Uterus (tissue), 4 donors: Measurements from ENCODE around the gene ADORA3. TPM values are rescaled to one million over a fixed set of nuclear protein-coding genes. Genes with fewer than 3 reads are reported as not detected.

Experiments used
- DNase-seq, 2 donors: peaks; one replicate each; pipeline ENCODE4 v3.0.0-alpha.2; 2019 to 2020
- H3K27ac ChIP-seq, 2 donors: fragments of 200-600 bp; sonication (generic); 1 replicate in 1 of 2; 2 replicates in 1 of 2; pipeline ENCODE4 v1.5.1; 2016 to 2018
- H3K27me3 ChIP-seq, 2 donors: fragments of 200-600 bp; sonication (generic); one replicate each; pipeline ENCODE4 v1.5.1; 2018 to 2019; ENCODE audit warnings: control low read depth in 1 of 2
- H3K36me3 ChIP-seq, 2 donors: fragments of 200-600 bp; sonication (generic); one replicate each; pipeline ENCODE4 v1.5.1; 2019; ENCODE audit warnings: control low read depth in 1 of 2
- H3K4me1 ChIP-seq, 2 donors: fragments of 200-600 bp; sonication (generic); one replicate each; pipeline ENCODE4 v1.5.1; 2018 to 2019; ENCODE audit warnings: control low read depth in 1 of 2
- H3K4me3 ChIP-seq, 2 donors: fragments of 200-600 bp; sonication (generic); 1 replicate in 1 of 2; 2 replicates in 1 of 2; pipeline ENCODE4 v1.5.1; 2018 to 2019; ENCODE audit warnings: mild to moderate bottlenecking in 1 of 2
- H3K9me3 ChIP-seq, 2 donors: fragments of 200-600 bp; sonication (generic); one replicate each; pipeline ENCODE4 v1.5.1; 2019; ENCODE audit warnings: control low read depth in 1 of 2
- CTCF ChIP-seq, 4 experiments: fragments of 200-600 bp in 2 of 4; fragments of 450-650 bp in 2 of 4; sonication (generic) in 2 of 4; IDR thresholded peaks; one replicate each; pipeline ENCODE4 v1.5.1; 2016 to 2019; ENCODE audit warnings: antibody characterized with exemption in 4 of 4, mild to moderate bottlenecking in 2 of 4, moderate library complexity in 1 of 4
- POLR2A ChIP-seq, 2 donors: fragments of 450-650 bp; IDR thresholded peaks; one replicate each; pipeline ENCODE4 v1.6.1; 2016; ENCODE audit warnings: antibody characterized with exemption in 2 of 2, mild to moderate bottlenecking in 1 of 2, moderate library complexity in 1 of 2
- intact Hi-C: fragments of 100-400 bp; cut with DNase I; formaldehyde crosslinking; loops from one replicate; pipeline ENCODE4 v1.15.1; 2023; ENCODE audit warnings: low total_unique reads
- total RNA-seq, 4 donors: library from RNA; depleted of rRNA in 3 of 4; stranded (reverse); fragments of >200 nt in 3 of 4; gene quantifications; one replicate each; pipeline versions ENCODE4 v1.1.0 to v1.2.4, GENCODE V29; 2014 to 2023
- donor health status: DM: yes; HTN: yes; CAD: no.

The ADORA3 gene
- total RNA-seq, 4 donors from 2014 or later, result 0.59 to 13.6 (median 1.7) TPM

- no peak overlapping the region for H3K27ac ChIP-seq
- H3K4me3 ChIP-seq, result no peak overlapping the region
- no peaks in the 10 kb centered on the region for H3K9me3 ChIP-seq
- H3K36me3 ChIP-seq, result no peaks in the 10 kb centered on the region
- H3K27me3 ChIP-seq, result no peaks in the 10 kb centered on the region
- peaks cover 0 to 9% of the 10 kb centered on the region in 2 donors for H3K4me1 ChIP-seq
- TF ChIP-seq POLR2A (IDR thresholded peaks at IDR 0.05), result no peak
- no peak for TF ChIP-seq CTCF (IDR thresholded peaks at IDR 0.05)
- DNase-seq, result no peak
- intact Hi-C loops, result no loop called here
These were observed 48.4 kb downstream of the ADORA3 start for GRCh38 chr1:111454859-111455641.

- no peaks in the 10 kb centered on the region for H3K9me3 ChIP-seq
- TF ChIP-seq CTCF (IDR thresholded peaks at IDR 0.05) (no peak), POLR2A (IDR thresholded peaks at IDR 0.05) (no peak)
- intact Hi-C loops, result no loop called here
- H3K27me3 ChIP-seq, result no peaks in the 10 kb centered on the region
- no peak overlapping the region for H3K4me3 ChIP-seq
- H3K4me1 ChIP-seq, result peaks cover 0 to 11% of the 10 kb centered on the region in 2 donors
- no peak overlapping the region for H3K27ac ChIP-seq
- H3K36me3 ChIP-seq, result no peaks in the 10 kb centered on the region
- no peak for DNase-seq
These were observed 49.7 kb downstream of the ADORA3 start for GRCh38 chr1:111453706-111454105.

GRCh38 chr1:111452581-111452980 is 50.9 kb downstream of the ADORA3 start:
- Histone ChIP-seq H3K4me1 (peaks cover 0 to 16% of the 10 kb centered on the region in 2 donors), H3K27ac (no peak overlapping the region)

GRCh38 chr1:111450185-111450584 is 53.2 kb downstream of the ADORA3 start:
- H3K27ac ChIP-seq, result peak overlapping the region; percentile 79 to 91

More at GRCh38 chr1:111452581-111452980, 50.9 kb downstream of the ADORA3 start:
- H3K9me3 ChIP-seq, result no peaks in the 10 kb centered on the region
- H3K27me3 ChIP-seq, result no peaks in the 10 kb centered on the region
- TF ChIP-seq CTCF (IDR thresholded peaks at IDR 0.05) (no peak), POLR2A (IDR thresholded peaks at IDR 0.05) (no peak)
- H3K36me3 ChIP-seq, result no peaks in the 10 kb centered on the region
- intact Hi-C loops, result no loop called here
- H3K4me3 ChIP-seq, result no peak overlapping the region
- DNase-seq, result no peak

More at GRCh38 chr1:111450185-111450584, 53.2 kb downstream of the ADORA3 start:
- TF ChIP-seq CTCF (IDR thresholded peaks at IDR 0.05), result no peak
- no peak for TF ChIP-seq POLR2A (IDR thresholded peaks at IDR 0.05)
- Histone ChIP-seq H3K36me3 (no peaks in the 10 kb centered on the region), H3K9me3 (no peaks in the 10 kb centered on the region), H3K4me3 (peak overlapping the region; percentile 84 to 86), H3K27me3 (no peaks in the 10 kb centered on the region), H3K4me1 (peaks cover 0 to 17% of the 10 kb centered on the region in 2 donors)
- no peak for DNase-seq
- intact Hi-C loops, result no loop called here
